ENCODE results near the gene SIRPA.
A peak's percentile ranks its signal among the peaks of the same experiment; 100 is the strongest.

SIRPA gene

GRCh38 chr20:1952737-1953530, 57.7 kb downstream of the SIRPA start:
- DNase-seq = no peak

GRCh38 chr20:1953621-1954020, 58.4 kb downstream of the SIRPA start:
- no peak for DNase-seq

GRCh38 chr20:1955217-1955616, 60.0 kb downstream of the SIRPA start:
- no peak for DNase-seq

- DNase-seq = no peak
Observed at GRCh38 chr20:1958426-1958825, 63.2 kb downstream of the SIRPA start.

GRCh38 chr20:1959156-1959555, 63.9 kb downstream of the SIRPA start:
- no peak for DNase-seq

- DNase-seq = no peak
Observed at GRCh38 chr20:1961374-1961773, 66.2 kb downstream of the SIRPA start.

GRCh38 chr20:1964061-1964460, 68.9 kb downstream of the SIRPA start:
- DNase-seq = no peak

- no peak for DNase-seq
Observed at GRCh38 chr20:1964659-1965405, 69.6 kb downstream of the SIRPA start.

- DNase-seq = peak; percentile 68
Observed at GRCh38 chr20:1965520-1966351, 70.5 kb downstream of the SIRPA start.

GRCh38 chr20:1968964-1969363, 73.8 kb downstream of the SIRPA start:
- no peak for DNase-seq

GRCh38 chr20:1971893-1972586, 76.8 kb downstream of the SIRPA start:
- DNase-seq = no peak

- no peak for DNase-seq
Observed at GRCh38 chr20:1973601-1974440, 78.6 kb downstream of the SIRPA start.

- DNase-seq = no peak
Observed at GRCh38 chr20:1975291-1975690, 80.1 kb downstream of the SIRPA start.

- DNase-seq = no peak
Observed at GRCh38 chr20:1979106-1979778, 84.0 kb downstream of the SIRPA start.

GRCh38 chr20:1982686-1983085, 87.5 kb downstream of the SIRPA start:
- DNase-seq = no peak

GRCh38 chr20:1983301-1983700, 88.1 kb downstream of the SIRPA start:
- DNase-seq = no peak

- DNase-seq = no peak
Observed at GRCh38 chr20:1987826-1988225, 92.6 kb downstream of the SIRPA start.
